Left kidney (tissue), 2 donors: ENCODE measurements around the gene PSTPIP2. TPM values are rescaled to one million over a fixed set of nuclear protein-coding genes. Genes with fewer than 3 reads are reported as not detected.

Experiments
- DNase-seq: peaks from one replicate; pipeline ENCODE4 v3.0.0-alpha.2; 2013
- polyA plus RNA-seq: library from polyadenylated mRNA; unstranded; fragments of 120-200 nt; gene quantifications from one replicate; pipeline ENCODE4 v1.2.1, GENCODE V29; 2013; ENCODE audit not compliant: insufficient read length

The PSTPIP2 gene
- polyA plus RNA-seq, 1 donor: 17.1 TPM

- DNase-seq: no peak
Measured at GRCh38 chr18:45938488-45938935, 133.5 kb downstream of the PSTPIP2 start.

DNA sequence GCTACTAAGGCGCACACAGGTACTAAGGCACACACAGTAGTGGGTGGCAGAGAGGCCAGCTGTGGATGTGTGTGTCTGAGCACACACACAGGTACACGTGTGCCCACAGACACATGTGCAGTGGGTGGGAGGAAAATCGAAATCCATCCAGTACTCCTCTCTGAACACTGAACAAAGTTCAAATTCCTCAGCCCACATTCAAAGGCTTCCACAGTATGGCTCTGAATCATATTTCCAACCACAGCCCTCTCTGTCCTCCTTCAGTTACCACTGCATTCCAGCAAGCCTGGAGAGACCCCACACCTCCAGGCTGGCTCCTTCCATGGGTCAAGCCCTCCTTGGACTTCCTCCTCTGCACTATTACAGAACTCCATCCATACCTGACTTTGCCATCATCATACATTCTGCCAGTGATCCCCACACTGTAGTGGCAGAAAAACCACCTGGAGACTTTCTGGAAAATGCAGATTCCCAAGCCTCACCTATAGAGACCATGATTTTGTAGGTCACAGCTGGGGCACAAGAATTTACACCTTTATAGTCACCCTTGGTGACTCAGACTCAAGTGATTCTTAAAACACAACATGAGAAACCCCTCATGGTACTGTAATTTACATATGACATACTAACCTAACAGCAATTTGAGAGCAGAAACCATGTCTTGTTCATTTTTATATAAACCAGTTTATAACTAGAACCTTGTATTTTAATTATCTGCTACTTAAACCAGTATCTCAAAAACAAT, 136.3 kb downstream of the PSTPIP2 start:
- DNase-seq: no peak

Other genes starting within 250 kb of the PSTPIP2 start
- 0.50 TPM for gene SIGLEC15, start 246.6 kb downstream of the PSTPIP2 start, polyA plus RNA-seq
- gene EPG5, start 104.9 kb downstream of the PSTPIP2 start, polyA plus RNA-seq: 33.6 TPM
- 771 TPM for gene ATP5F1A, start 26.0 kb upstream of the PSTPIP2 start, polyA plus RNA-seq
- gene HAUS1, start 32.1 kb upstream of the PSTPIP2 start, polyA plus RNA-seq: 54.2 TPM